K562 (cell line): ENCODE results near the gene ORAI1. TPM values are rescaled to one million over a fixed set of nuclear protein-coding genes. Genes with fewer than 3 reads are reported as not detected.
A peak's percentile ranks its signal among the peaks of the same experiment; 100 is the strongest.

Experiments used
- CBX2 ChIP-seq: fragments of 200-600 bp; sonication (generic); IDR thresholded peaks from one replicate; pipeline ENCODE4 v1.6.1; 2012; ENCODE audit warnings: mild to moderate bottlenecking, low read length, inconsistent platforms; ENCODE audit not compliant: insufficient read depth, poor library complexity, severe bottlenecking
- ELF2 ChIP-seq: fragments of 250-450 bp; sonication (Bioruptor Pico); IDR thresholded peaks from 2 replicates; pipeline ENCODE4 v1.5.0; 2021; ENCODE audit warnings: mild to moderate bottlenecking
- EP300 ChIP-seq: IDR thresholded peaks from 2 replicates; pipeline ENCODE4 v1.6.1; 2012; ENCODE audit warnings: low read length, improper control_type of control experiment
- IRF2 ChIP-seq: sonication (generic); formaldehyde crosslinking; IDR thresholded peaks from 2 replicates; pipeline ENCODE4 v1.8.1; 2022; ENCODE audit warnings: mild to moderate bottlenecking, missing genetic modification reagents
- NFXL1 ChIP-seq: fragments of 450-650 bp; formaldehyde crosslinking; IDR thresholded peaks from 2 replicates; pipeline ENCODE4 v1.4.0; 2021; ENCODE audit warnings: mild to moderate bottlenecking
- NRF1 ChIP-seq, 2 experiments: fragments of 450-650 bp; IDR thresholded peaks in 1 of 2; conservative IDR thresholded peaks in 1 of 2; 2 replicates each; pipeline ENCODE4 v1.6.1; 2014; ENCODE audit warnings: mild to moderate bottlenecking in 2 of 2
- SIN3A ChIP-seq, 2 experiments: fragments of 150-350 bp in 1 of 2; IDR thresholded peaks; 2 replicates each; pipeline ENCODE4 v1.6.1; 2011 to 2016; ENCODE audit warnings: borderline replicate concordance in 2 of 2, low read depth in 2 of 2, low read length in 2 of 2, mild to moderate bottlenecking in 2 of 2, moderate library complexity in 2 of 2; ENCODE audit not compliant: control insufficient read depth in 1 of 2
- TAF9B ChIP-seq: fragments of 450-650 bp; IDR thresholded peaks from 2 replicates; pipeline ENCODE4 v1.6.1; 2018; ENCODE audit warnings: mild to moderate bottlenecking; ENCODE audit not compliant: partially characterized antibody
- ZBTB9 ChIP-seq: fragments of 450-650 bp; formaldehyde crosslinking; IDR thresholded peaks from 2 replicates; pipeline ENCODE4 v1.4.0; 2020; ENCODE audit warnings: mild to moderate bottlenecking, moderate library complexity
- polyA plus RNA-seq, 8 experiments: library from polyadenylated mRNA; depleted of rRNA in 4 of 8; stranded (reverse) in 5 of 8; unstranded in 3 of 8; fragments of >200 nt; fragmentation: Nextera tagmentation in 2 of 8; fragmentation: Illumina TruSeq in 1 of 8; extraction: Ambion mirVana in 2 of 8; extraction: Trizol in 1 of 8; gene quantifications; 2 replicates each; pipeline versions ENCODE4 v1.2.1 to v1.2.3, GENCODE V29; 2011 to 2014; ENCODE audit warnings: inconsistent platforms in 1 of 8, missing spikeins in 1 of 8
- total RNA-seq, 7 experiments: library from RNA; depleted of rRNA in 6 of 7; stranded (reverse); fragments of >200 nt in 6 of 7; fragmentation: Illumina TruSeq in 2 of 7; extraction: Trizol in 2 of 7; gene quantifications; 2 replicates each; pipeline versions ENCODE4 v1.2.1 to v1.2.3, GENCODE V29; 2011 to 2021; ENCODE audit warnings: low replicate concordance in 1 of 7
- TF ChIP-seq, protein P1 (sequence below): sonication (generic); formaldehyde crosslinking; IDR thresholded peaks from 2 replicates; pipeline ENCODE4 v1.8.0; 2022; ENCODE audit warnings: missing genetic modification reagents, mild to moderate bottlenecking, moderate library complexity, borderline replicate concordance
- TF ChIP-seq, protein P2 (sequence below): fragments of 450-650 bp; IDR thresholded peaks from 2 replicates; pipeline ENCODE4 v1.6.1; 2016; ENCODE audit warnings: borderline replicate concordance

ORAI1 gene
- total and polyA plus RNA-seq, 9 of the 15 experiments (the other 6 are each of a cell fraction or from before 2014, with no cell fraction given) = 2.6 to 23.8 (median 9.3) TPM

GRCh38 chr12:121580959-121581685 lies 45.2 kb upstream of the ORAI1 start, which contains the start of gene KDM2B (continued):
- TF ChIP-seq, protein P1, sequence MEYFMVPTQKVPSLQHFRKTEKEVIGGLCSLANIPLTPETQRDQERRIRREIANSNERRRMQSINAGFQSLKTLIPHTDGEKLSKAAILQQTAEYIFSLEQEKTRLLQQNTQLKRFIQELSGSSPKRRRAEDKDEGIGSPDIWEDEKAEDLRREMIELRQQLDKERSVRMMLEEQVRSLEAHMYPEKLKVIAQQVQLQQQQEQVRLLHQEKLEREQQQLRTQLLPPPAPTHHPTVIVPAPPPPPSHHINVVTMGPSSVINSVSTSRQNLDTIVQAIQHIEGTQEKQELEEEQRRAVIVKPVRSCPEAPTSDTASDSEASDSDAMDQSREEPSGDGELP (CRISPR knock-in tag) = peak; percentile 74
- TF ChIP-seq EP300 (no peak), NFXL1 (no peak), ZBTB9 (CRISPR knock-in tag) (no peak), CBX2 (no peak), SIN3A (IDR thresholded peaks at IDR 0.05; ENCODE audit: borderline replicate concordance in 2 of 2, control insufficient read depth in 1 of 2, low read depth in 2 of 2, low read length in 2 of 2) (no peak; a peak in 1 of 4 replicates), NRF1 (conservative IDR thresholded peaks at IDR 0.05 in 1 of 2, IDR thresholded peaks at IDR 0.05 in 1 of 2) (peak; percentile 39 to 56; a peak in 3 of 4 replicates), ELF2 (no peak), IRF2 (CRISPR knock-in tag) (no peak), TAF9B (no peak)
- TF ChIP-seq, protein P2, sequence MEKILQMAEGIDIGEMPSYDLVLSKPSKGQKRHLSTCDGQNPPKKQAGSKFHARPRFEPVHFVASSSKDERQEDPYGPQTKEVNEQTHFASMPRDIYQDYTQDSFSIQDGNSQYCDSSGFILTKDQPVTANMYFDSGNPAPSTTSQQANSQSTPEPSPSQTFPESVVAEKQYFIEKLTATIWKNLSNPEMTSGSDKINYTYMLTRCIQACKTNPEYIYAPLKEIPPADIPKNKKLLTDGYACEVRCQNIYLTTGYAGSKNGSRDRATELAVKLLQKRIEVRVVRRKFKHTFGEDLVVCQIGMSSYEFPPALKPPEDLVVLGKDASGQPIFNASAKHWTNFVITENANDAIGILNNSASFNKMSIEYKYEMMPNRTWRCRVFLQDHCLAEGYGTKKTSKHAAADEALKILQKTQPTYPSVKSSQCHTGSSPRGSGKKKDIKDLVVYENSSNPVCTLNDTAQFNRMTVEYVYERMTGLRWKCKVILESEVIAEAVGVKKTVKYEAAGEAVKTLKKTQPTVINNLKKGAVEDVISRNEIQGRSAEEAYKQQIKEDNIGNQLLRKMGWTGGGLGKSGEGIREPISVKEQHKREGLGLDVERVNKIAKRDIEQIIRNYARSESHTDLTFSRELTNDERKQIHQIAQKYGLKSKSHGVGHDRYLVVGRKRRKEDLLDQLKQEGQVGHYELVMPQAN = no peak
